ENCODE measurements around the gene C1orf232.

C1orf232 gene

DNA sequence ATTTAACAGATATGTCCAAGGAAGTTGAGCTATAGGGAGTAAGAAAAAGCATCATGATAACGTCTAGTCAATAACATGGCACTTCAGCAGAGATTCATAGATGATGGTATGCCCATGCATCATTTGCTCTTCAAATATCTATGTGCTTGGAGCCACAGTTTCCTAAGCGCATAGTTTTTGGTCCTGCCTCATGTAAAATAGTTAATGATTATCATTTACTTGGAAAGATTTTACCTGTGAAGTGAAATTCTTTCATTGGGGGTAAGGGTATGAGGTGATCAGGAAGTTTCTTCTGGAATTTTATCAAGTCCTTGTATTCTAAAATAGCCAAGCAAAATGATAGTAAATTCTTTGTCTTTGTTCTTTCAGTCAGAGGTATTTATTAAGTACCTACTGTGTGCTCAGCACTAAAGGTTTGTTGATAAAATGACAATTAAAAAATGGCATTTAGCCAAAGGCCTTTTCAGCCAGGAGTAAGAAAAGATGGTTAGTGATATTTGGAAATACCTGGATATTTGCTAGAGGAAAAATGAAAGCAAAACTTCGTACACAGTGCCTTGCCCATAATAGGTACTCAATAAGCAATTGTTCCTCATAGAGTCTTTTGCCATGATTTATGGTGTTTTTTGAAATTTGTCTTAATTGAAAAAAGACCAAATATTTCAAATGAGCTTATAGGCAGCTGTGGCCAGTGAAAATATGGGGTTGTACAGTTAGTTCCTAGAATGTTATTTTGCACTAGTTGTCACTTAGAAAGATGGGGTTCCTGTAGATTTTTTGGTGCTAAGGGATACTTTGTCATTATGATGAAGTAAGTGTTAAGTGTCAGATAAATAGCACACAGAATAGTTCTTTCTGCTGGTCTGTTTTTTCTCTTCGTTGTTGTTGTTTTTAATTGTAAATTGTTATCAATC lies 44.1 kb downstream of the C1orf232 start:
- no peak for DNase-seq (ENCODE audit: low read depth)

DNA sequence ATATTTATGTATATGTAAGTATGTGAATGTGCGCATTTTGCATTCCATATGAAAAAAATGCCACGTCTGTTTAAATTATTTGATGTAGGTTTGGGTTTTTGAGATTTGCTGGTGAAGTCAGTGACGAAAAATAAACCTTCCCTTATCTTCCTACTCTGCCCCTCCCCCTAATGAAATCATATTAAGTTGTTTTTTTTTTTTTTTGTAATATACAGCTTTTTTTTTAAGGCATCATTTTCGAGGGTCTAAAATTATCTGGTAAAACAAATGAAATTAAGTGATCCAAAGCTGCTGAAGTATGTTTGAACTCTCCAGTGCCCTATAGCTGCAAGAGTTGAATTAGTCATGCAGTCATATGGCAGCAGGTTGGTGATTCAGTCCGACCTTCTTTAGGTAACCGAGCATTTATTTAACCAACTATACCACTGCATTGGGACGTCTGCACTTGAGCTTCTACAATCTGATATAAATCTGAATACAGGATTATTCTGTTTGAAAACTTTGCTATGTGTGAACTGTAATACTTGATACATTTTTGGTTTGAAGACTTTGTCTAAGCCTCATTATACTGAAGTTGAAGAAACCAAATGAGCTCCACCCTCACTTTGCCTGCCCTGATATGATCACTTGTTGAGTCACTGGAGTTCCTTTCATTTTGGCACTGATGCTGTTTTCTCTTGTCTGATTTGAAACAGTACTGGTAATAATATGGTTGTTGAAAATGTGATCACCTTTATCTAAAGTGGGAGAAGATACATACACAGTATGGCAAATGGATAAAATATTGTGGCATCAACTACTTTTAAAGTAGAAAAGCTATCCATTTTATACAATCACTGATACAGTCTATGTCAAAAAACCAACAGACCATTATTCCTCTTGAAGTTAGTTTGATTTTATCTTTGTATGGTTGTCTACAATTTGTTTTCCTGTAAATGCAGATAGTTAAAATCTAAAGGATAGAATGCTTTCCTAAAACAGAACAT lies 45.5 kb downstream of the C1orf232 start:
- no peak for DNase-seq (ENCODE audit: low read depth)

DNA sequence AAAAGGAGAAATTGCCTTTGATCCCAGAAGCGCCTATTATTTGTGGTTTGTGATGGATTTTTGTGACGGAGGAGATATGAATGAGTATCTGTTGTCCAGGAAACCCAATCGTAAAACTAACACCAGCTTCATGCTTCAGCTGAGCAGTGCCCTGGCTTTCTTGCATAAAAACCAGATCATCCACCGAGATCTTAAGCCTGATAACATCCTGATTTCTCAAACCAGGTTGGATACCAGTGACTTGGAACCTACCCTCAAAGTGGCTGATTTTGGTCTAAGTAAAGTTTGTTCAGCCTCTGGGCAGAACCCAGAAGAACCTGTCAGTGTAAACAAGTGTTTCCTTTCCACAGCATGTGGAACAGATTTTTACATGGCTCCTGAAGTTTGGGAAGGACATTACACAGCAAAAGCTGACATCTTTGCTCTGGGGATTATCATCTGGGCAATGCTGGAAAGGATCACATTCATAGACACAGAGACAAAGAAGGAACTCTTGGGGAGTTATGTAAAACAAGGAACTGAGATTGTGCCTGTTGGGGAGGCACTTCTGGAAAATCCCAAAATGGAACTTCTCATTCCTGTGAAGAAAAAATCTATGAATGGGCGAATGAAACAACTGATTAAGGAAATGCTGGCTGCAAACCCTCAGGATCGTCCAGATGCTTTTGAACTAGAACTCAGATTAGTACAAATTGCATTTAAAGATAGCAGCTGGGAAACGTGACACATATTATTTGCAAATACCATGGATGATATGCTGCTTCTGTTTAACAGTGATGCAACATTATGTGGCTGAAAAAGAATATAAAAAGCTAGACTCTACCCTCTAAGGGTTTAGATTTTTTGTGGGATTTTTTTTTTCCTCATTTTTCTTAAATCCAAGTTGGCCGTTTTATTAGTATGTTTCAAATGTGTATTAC lies 46.6 kb downstream of the C1orf232 start:
- DNase-seq (ENCODE audit: low read depth): no peak

- DNase-seq (ENCODE audit: low read depth): no peak
These were observed 48.7 kb downstream of the C1orf232 start for GRCh38 chr1:26119892-26120608.

GRCh38 chr1:26114165-26114927 lies 54.4 kb downstream of the C1orf232 start:
- no peak for DNase-seq (ENCODE audit: low read depth)
